Measurements from ENCODE around the gene USP34.

GRCh38 chr2:61176755-61177726 lies 293.8 kb downstream of the USP34 start:
- TF ChIP-seq CTCF (IDR thresholded peaks at IDR 0.05) = peak in 1 of 6 experiments; percentile 15
- TF ChIP-seq POLR2A (IDR thresholded peaks at IDR 0.05) = peak in 3 of 4 donors; percentile 41 to 91 (median 90)

Data from esophagus squamous epithelium (tissue), 4 donors.